Measurements from ENCODE around the gene EARS2. TPM values are rescaled to one million over a fixed set of nuclear protein-coding genes. Genes with fewer than 3 reads are reported as not detected.

EARS2 gene
- total RNA-seq, 2 experiments from 2014 or later = 18.1 to 18.5 TPM

DNA sequence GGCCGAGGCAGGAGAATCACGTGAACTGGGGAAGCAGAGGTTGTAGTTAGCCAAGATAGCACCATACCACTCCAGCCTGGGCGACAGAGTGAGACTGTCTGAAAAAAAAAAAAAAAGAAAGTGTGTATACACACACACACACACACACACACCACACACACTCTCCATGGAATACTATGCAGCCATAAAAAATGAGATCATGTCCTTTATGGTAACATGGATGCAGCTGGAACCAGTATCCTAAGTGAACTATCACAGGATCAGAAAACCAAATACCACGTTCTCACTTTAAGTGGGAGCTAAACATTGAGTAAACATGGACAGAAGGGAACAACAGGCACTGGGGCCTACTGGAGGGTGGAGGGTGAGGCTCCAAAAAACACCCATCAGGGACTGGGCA is 22.2 kb upstream of the EARS2 start:
- CTCF ChIA-PET = interaction anchor here (0.7 kb wide), 1 partner anchor 50 kb away, joined by 4 read pairs; no protein-coding TSS in a partner anchor
- POLR2A ChIA-PET = no interaction called here
- Mint-ChIP-seq H3K4me1 (no peaks in the 10 kb centered on the region), H3K36me3 (ENCODE audit: low read depth) (peaks cover 26% of the 10 kb centered on the region), H3K4me3 (no peak overlapping the region), H3K27me3 (no peaks in the 10 kb centered on the region), H3K9me3 (no peaks in the 10 kb centered on the region), H3K27ac (peak overlapping the region; percentile 38)
- no peak for DNase-seq

DNA sequence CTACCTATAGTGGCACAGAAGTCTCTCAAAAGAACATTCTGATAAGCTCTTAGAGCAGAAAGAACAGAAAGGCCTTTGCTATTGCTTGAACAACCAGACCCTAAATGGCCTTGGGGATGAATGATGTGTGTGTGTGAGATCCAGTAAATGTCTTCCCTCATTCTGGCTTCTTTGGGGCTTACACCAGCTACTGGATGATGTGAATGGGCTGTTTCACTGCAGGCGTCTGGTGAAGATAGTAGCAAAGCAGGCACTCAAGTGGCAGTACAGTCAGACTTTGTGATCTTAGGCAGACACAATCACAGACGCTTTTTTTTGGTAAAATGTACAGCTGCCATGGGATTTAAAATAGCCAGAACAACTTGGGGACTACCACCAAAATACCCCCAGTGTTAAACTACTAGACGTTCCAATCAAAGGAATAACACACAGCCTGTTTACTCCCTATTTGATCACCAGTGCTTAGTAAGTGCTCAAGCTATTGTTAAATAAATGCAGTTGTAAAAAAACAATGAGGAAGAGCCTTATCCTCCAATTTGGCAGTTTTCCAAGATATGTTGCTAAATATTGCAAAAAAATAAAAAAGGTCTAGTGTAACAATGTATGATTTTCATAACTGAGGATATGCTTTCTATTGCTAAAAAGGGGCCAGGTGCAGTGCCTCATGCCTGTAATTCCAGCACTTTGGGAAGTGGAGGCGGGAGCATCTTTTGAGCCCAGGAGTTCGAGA is 21.1 kb upstream of the EARS2 start:
- no peaks in the 10 kb centered on the region for H3K27me3 Mint-ChIP-seq
- no peak for DNase-seq
- no peak overlapping the region for H3K4me3 Mint-ChIP-seq
- CTCF ChIA-PET = interaction anchor here (2.0 kb wide), 1 partner anchor 21 kb away, joined by 5 read pairs; the partner anchor contains the start of genes EARS2 and UBFD1
- POLR2A ChIA-PET = no interaction called here
- H3K36me3 Mint-ChIP-seq (ENCODE audit: low read depth) = peaks cover 23% of the 10 kb centered on the region
- no peaks in the 10 kb centered on the region for H3K4me1 Mint-ChIP-seq
- no peak overlapping the region for H3K27ac Mint-ChIP-seq
- H3K9me3 Mint-ChIP-seq = no peaks in the 10 kb centered on the region

- H3K4me1 Mint-ChIP-seq = no peaks in the 10 kb centered on the region
- CTCF ChIA-PET = interaction anchor here (2.0 kb wide), 1 partner anchor 20 kb away, joined by 5 read pairs; the partner anchor contains the start of genes EARS2 and UBFD1
- no peak for DNase-seq
- POLR2A ChIA-PET = no interaction called here
- H3K27me3 Mint-ChIP-seq = no peaks in the 10 kb centered on the region
- peaks cover 25% of the 10 kb centered on the region for H3K36me3 Mint-ChIP-seq (ENCODE audit: low read depth)
- no peaks in the 10 kb centered on the region for H3K9me3 Mint-ChIP-seq
- no peak overlapping the region for H3K4me3 Mint-ChIP-seq
- H3K27ac Mint-ChIP-seq = no peak overlapping the region
Measured at GRCh38 chr16:23577493-23577892, 20.3 kb upstream of the EARS2 start.

DNA sequence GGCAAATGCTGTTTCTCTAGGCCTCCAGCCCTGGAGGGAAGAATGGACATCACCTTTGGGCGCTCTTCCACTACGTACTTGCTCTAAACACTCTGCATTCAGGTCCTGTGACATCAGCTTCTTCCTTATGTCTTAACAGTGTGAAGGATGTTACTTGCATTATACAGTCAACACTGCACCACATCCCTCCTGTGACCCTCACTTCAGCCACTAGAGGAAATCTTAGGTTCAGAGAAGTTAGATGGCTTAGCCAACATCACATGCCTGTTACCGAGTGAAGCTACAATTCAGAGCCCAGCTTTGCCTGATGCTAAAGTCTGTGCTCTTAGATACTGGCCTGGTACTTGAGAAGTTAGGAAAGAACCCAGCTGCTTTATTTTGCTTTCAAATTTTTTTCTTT is 18.7 kb upstream of the EARS2 start:
- no peak overlapping the region for H3K4me3 Mint-ChIP-seq
- no peaks in the 10 kb centered on the region for H3K27me3 Mint-ChIP-seq
- no peaks in the 10 kb centered on the region for H3K9me3 Mint-ChIP-seq
- CTCF ChIA-PET = no interaction called here
- POLR2A ChIA-PET = no interaction called here
- no peaks in the 10 kb centered on the region for H3K4me1 Mint-ChIP-seq
- no peak overlapping the region for H3K27ac Mint-ChIP-seq
- H3K36me3 Mint-ChIP-seq (ENCODE audit: low read depth) = peaks cover 21% of the 10 kb centered on the region
- no peak for DNase-seq

- Mint-ChIP-seq H3K27ac (no peak overlapping the region), H3K4me1 (no peaks in the 10 kb centered on the region), H3K4me3 (no peak overlapping the region), H3K27me3 (no peaks in the 10 kb centered on the region), H3K9me3 (no peaks in the 10 kb centered on the region), H3K36me3 (ENCODE audit: low read depth) (peaks cover 20% of the 10 kb centered on the region)
- CTCF ChIA-PET = no interaction called here
- POLR2A ChIA-PET = interaction anchor here (0.6 kb wide), 1 partner anchor 68 kb away, joined by 6 read pairs; the partner anchor contains the start of gene DCTN5
- DNase-seq = no peak
Measured at GRCh38 chr16:23573817-23574216, 16.7 kb upstream of the EARS2 start.

GRCh38 chr16:23572394-23572793 is 15.2 kb upstream of the EARS2 start:
- Mint-ChIP-seq H3K36me3 (ENCODE audit: low read depth) (peaks cover 24% of the 10 kb centered on the region), H3K27ac (no peak overlapping the region), H3K4me3 (no peak overlapping the region), H3K4me1 (no peaks in the 10 kb centered on the region), H3K27me3 (no peaks in the 10 kb centered on the region), H3K9me3 (no peaks in the 10 kb centered on the region)
- ChIA-PET CTCF (no interaction called here), POLR2A (no interaction called here)
- DNase-seq = no peak

DNA sequence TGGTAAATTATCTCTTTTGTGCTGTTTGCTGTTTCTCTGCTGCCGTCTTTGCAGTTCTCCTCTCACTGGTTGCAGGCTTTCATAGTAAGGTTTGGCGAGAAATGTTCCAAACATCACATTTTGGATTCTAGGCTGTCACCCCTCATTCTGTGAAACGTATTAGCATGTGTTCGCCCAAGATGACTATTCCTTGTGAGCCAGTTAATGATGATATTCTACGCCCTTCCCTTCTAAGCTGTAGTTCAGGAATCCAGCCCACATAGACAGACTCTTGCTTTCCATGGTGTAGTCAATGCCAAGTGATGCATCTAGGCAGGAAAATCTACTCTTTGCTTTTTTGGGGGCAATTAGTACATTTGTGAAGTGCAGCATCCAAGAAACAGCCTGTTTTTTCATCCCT is 14.7 kb upstream of the EARS2 start:
- H3K4me1 Mint-ChIP-seq = no peaks in the 10 kb centered on the region
- POLR2A ChIA-PET = no interaction called here
- no peak overlapping the region for H3K4me3 Mint-ChIP-seq
- no peak overlapping the region for H3K27ac Mint-ChIP-seq
- no peaks in the 10 kb centered on the region for H3K9me3 Mint-ChIP-seq
- CTCF ChIA-PET = interaction anchor here (1.8 kb wide), 1 partner anchor 14 kb away, joined by 7 read pairs; the partner anchor contains the start of gene UBFD1
- no peak for DNase-seq
- no peaks in the 10 kb centered on the region for H3K27me3 Mint-ChIP-seq
- peaks cover 28% of the 10 kb centered on the region for H3K36me3 Mint-ChIP-seq (ENCODE audit: low read depth)

DNA sequence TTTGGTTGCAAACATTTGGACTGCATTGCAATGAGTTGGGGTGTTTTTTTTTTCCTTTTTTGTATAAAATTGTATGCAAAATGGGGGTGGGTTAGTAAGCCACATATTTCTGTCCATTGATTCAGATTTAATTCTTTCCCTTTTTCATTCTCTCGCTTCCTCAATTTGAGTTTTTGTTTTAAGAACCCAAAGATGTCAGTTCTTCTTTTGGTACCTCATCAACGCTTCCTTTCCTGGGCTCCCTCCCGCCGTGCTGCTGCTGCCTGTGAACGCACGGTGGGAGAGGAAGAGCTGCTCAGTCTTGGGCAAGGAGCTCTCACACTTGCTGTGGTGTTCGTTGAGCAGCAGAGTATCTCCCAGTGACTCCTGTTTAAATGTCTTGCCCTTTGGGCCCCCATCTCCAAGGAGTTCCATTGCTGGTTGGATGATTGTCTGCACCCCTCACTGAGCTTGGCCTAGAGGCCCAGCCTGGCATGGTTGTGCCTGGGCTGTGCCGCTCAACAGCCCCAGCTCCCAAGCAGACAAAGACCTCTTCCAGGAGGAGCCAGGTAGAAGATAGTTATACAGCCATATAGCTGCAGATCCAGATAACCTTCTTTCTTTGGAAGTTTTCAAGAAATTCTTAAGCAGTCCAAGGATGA is 14.0 kb upstream of the EARS2 start:
- ChIA-PET CTCF (interaction anchor here (1.8 kb wide), 1 partner anchor 13 kb away, joined by 7 read pairs; the partner anchor contains the start of gene UBFD1), POLR2A (no interaction called here)
- Mint-ChIP-seq H3K27me3 (no peaks in the 10 kb centered on the region), H3K36me3 (ENCODE audit: low read depth) (peaks cover 32% of the 10 kb centered on the region), H3K9me3 (no peaks in the 10 kb centered on the region), H3K4me1 (no peaks in the 10 kb centered on the region), H3K27ac (no peak overlapping the region), H3K4me3 (no peak overlapping the region)
- DNase-seq = no peak

DNA sequence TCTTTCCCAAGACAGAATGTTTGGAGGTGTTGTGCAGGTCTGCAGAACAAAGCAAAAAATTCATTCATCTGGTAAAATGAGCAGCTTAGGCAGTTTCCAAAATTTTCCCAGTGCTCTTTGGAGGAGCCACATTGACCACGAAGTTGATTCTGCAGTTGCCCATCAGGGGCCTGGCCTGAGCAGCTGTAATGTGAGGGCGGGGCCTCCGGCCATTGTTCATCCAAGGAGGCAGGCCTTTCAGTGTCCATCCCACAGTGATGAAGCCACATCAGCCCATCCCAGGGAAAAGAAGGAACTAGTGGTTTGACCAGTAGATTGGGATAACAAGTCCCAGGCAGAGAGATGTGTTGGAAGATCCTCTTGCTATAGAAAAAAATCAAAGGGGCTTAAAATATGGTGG is 10.5 kb upstream of the EARS2 start:
- POLR2A ChIA-PET = no interaction called here
- Mint-ChIP-seq H3K4me1 (no peaks in the 10 kb centered on the region), H3K9me3 (no peaks in the 10 kb centered on the region), H3K36me3 (ENCODE audit: low read depth) (peaks cover 45% of the 10 kb centered on the region), H3K27me3 (no peaks in the 10 kb centered on the region), H3K4me3 (no peak overlapping the region), H3K27ac (no peak overlapping the region)
- DNase-seq = no peak
- CTCF ChIA-PET = interaction anchor here (1.9 kb wide), 1 partner anchor 10 kb away, joined by 6 read pairs; the partner anchor contains the start of genes EARS2 and UBFD1

DNA sequence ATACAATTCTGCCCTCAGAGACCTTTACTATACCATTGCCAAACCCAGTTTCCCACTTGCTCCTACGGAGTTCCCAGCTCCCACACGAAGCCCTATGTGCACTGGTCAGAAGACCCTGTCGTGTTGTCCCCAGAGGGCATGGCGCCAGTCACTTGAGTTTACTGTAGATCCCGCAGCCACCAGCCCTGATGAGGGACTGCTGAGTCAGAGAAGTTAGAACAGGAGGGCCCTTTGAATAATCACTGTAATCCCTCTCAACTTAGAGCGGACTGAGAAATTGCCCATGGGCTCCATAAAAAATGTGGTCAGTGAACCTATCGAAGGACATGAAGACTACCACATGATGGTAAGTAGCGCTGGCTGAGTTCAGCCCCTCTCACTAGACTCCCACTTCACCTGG is 9.6 kb upstream of the EARS2 start:
- Mint-ChIP-seq H3K4me3 (no peak overlapping the region), H3K36me3 (ENCODE audit: low read depth) (peaks cover 49% of the 10 kb centered on the region), H3K27me3 (no peaks in the 10 kb centered on the region), H3K27ac (no peak overlapping the region), H3K9me3 (no peaks in the 10 kb centered on the region), H3K4me1 (no peaks in the 10 kb centered on the region)
- ChIA-PET CTCF (no interaction called here), POLR2A (no interaction called here)
- DNase-seq = no peak

DNA sequence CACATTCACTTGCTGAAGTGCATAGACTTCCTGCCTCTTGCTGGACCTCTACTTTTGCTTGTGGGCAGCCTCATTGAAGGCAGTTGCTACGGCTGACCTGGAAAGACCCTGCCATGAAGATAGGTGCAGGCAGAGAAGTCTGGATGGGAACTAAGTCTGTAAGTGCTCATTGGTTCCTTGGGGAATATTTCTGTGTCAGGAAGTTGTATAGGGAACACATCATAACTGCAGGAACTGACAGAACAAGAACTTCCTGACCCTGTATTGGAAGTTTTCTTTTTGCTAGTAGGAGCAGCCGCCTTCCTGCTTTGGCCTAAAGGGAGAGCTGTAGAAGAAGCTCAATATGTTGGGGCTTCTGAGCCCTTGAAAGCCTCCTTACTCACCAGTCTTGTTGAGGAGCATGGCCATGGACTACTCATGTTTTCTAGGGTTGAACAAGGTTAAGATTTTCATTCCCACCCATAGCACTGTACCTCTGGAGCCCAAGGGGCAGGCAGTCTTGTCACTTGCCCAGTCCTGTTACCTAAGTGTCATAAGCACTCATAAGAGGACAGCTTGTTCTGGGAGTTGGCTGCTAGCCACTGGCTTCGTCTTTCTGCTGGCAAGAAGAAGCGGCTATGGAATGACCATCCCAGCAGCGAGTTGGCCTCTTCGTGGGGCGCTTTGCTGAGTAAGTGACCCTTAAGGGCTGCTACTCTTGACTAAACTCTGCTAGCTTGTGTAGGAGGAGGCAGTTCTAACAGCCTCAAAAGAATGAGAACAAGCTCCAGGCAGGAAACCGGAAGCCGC is 7.6 kb upstream of the EARS2 start:
- DNase-seq = no peak
- H3K36me3 Mint-ChIP-seq (ENCODE audit: low read depth) = peaks cover 38% of the 10 kb centered on the region
- no peak overlapping the region for H3K27ac Mint-ChIP-seq
- POLR2A ChIA-PET = no interaction called here
- H3K27me3 Mint-ChIP-seq = no peaks in the 10 kb centered on the region
- no peak overlapping the region for H3K4me3 Mint-ChIP-seq
- CTCF ChIA-PET = interaction anchor here (0.6 to 1.0 kb wide), 2 partner anchors 32 to 143 kb away, joined by 3 to 5 read pairs; partner anchors contain the start of gene NDUFAB1
- H3K4me1 Mint-ChIP-seq = peaks cover 7% of the 10 kb centered on the region
- H3K9me3 Mint-ChIP-seq = no peaks in the 10 kb centered on the region

GRCh38 chr16:23563186-23563585 is 6.0 kb upstream of the EARS2 start:
- no peaks in the 10 kb centered on the region for H3K9me3 Mint-ChIP-seq
- no peak for DNase-seq
- H3K4me1 Mint-ChIP-seq = peaks cover 22% of the 10 kb centered on the region
- H3K36me3 Mint-ChIP-seq (ENCODE audit: low read depth) = peaks cover 38% of the 10 kb centered on the region
- H3K27ac Mint-ChIP-seq = no peak overlapping the region
- H3K27me3 Mint-ChIP-seq = no peaks in the 10 kb centered on the region
- POLR2A ChIA-PET = no interaction called here
- CTCF ChIA-PET = no interaction called here
- H3K4me3 Mint-ChIP-seq = no peak overlapping the region

DNA sequence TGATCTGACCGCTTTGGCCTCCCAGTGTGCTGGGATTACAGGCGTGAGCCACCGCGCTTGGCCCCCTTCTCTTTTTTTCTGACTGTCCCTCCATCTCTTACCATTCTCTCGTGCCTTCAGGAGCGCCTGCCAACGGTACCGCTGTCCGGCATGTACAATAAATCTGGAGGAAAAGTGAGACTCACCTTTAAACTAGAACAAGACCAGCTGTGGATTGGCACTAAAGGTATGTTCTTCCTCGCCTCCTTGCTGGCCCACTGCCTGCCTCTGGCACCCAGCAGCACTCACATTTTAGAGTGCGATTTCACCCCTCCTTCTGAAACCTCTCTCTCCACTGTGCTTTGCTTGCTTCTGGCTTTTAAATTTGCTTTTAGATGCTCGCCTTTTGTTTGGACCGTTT is 5.4 kb upstream of the EARS2 start:
- Mint-ChIP-seq H3K9me3 (no peaks in the 10 kb centered on the region), H3K27me3 (no peaks in the 10 kb centered on the region), H3K36me3 (ENCODE audit: low read depth) (peaks cover 36% of the 10 kb centered on the region), H3K27ac (no peak overlapping the region), H3K4me3 (no peak overlapping the region), H3K4me1 (peaks cover 23% of the 10 kb centered on the region)
- DNase-seq = no peak
- ChIA-PET CTCF (no interaction called here), POLR2A (no interaction called here)
